Measurements from ENCODE around the gene BAZ1B. TPM values are rescaled to one million over a fixed set of nuclear protein-coding genes. Genes with fewer than 3 reads are reported as not detected.

The BAZ1B gene
- total and polyA plus RNA-seq, 9 of the 15 experiments (the other 6 are each of a cell fraction or from before 2014, with no cell fraction given): 15.0 to 134 (median 79.5) TPM

DNA sequence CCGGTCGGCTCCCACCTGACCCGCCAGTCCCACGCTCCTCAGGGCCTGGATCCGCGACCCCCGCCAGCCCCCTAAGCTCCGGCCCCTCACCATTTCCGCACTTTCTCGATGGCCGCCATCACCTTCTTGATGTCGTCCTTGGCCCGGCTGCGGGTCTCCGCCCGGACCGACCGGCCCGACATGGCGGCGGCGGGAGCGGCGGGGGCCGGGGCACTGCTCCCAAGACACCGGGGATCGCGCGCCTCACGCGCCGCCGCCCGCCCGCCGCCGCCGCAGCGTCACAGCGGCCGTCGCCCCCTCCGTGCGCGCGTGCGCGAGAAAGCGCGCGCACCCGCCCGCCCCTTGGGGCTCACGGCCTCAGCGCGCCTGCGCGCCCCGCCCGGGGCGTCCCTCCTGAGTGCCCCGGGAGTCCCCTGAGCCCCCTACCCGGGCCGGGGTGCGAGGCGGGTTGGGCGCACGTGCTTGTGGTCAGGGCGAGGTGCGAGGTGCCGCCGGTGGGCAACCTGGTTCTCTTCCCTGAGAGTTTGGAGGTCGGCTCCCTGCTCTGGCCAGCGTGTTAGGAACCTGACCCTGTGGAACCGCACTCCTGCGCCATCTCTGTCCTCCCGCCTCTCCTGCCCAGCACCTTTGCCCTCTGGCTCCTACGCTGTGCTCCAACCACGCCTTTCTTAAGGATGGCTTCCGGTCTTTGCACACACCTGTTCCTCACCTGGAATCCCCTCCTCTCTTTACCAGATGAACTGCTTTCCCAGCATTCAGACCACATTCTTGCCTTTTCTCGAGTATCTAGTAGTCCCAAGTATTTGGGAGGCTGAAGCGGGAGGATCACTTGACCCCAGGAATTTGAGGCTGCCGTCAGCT, 35.5 kb upstream of the BAZ1B start, which contains the start of gene BCL7B (continued):
- TF ChIP-seq, protein P1, sequence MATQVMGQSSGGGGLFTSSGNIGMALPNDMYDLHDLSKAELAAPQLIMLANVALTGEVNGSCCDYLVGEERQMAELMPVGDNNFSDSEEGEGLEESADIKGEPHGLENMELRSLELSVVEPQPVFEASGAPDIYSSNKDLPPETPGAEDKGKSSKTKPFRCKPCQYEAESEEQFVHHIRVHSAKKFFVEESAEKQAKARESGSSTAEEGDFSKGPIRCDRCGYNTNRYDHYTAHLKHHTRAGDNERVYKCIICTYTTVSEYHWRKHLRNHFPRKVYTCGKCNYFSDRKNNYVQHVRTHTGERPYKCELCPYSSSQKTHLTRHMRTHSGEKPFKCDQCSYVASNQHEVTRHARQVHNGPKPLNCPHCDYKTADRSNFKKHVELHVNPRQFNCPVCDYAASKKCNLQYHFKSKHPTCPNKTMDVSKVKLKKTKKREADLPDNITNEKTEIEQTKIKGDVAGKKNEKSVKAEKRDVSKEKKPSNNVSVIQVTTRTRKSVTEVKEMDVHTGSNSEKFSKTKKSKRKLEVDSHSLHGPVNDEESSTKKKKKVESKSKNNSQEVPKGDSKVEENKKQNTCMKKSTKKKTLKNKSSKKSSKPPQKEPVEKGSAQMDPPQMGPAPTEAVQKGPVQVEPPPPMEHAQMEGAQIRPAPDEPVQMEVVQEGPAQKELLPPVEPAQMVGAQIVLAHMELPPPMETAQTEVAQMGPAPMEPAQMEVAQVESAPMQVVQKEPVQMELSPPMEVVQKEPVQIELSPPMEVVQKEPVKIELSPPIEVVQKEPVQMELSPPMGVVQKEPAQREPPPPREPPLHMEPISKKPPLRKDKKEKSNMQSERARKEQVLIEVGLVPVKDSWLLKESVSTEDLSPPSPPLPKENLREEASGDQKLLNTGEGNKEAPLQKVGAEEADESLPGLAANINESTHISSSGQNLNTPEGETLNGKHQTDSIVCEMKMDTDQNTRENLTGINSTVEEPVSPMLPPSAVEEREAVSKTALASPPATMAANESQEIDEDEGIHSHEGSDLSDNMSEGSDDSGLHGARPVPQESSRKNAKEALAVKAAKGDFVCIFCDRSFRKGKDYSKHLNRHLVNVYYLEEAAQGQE (IDR thresholded peaks at IDR 0.05; ENCODE audit: borderline replicate concordance): no peak
- TF ChIP-seq, protein P1 (CRISPR knock-in tag; IDR thresholded peaks at IDR 0.05; ENCODE audit: low read depth): 0 out of 2 replicates have a peak, but pooled peaks have one; percentile 34
- TF ChIP-seq PML (IDR thresholded peaks at IDR 0.05; ENCODE audit: low read length) (peak; percentile 45; the same call in 1 of the 2 replicates), HNRNPLL (IDR thresholded peaks at IDR 0.05; ENCODE audit: low read depth, low read length, poor library complexity, severe bottlenecking) (no peak), ZC3H11A (IDR thresholded peaks at IDR 0.05; ENCODE audit: low read depth, low read length) (no peak), NR2F6 (CRISPR knock-in tag; IDR thresholded peaks at IDR 0.05) (no peak), CBX8 (IDR thresholded peaks at IDR 0.05; ENCODE audit: borderline replicate concordance, extremely low read depth, low read depth, low read length, poor library complexity, severe bottlenecking) (no peak), GABPB2 (CRISPR knock-in tag; conservative IDR thresholded peaks at IDR 0.05) (no peak), CBX1 (IDR thresholded peaks at IDR 0.05; ENCODE audit: low read depth) (peak; percentile 66), SP1 (CRISPR knock-in tag; IDR thresholded peaks at IDR 0.05) (0 out of 2 replicates have a peak, but pooled peaks have one; percentile 25), ZNF785 (CRISPR knock-in tag; IDR thresholded peaks at IDR 0.05) (no peak), MXI1 (IDR thresholded peaks at IDR 0.05; ENCODE audit: low read depth, low read length) (0 out of 2 replicates have a peak, but pooled peaks have one; percentile 4), SIRT6 (IDR thresholded peaks at IDR 0.05; ENCODE audit: low read depth, low read length) (no peak), ZNF165 (CRISPR knock-in tag; IDR thresholded peaks at IDR 0.05; ENCODE audit: borderline replicate concordance) (0 out of 2 replicates have a peak, but pooled peaks have one; percentile 15), MED1 (CRISPR knock-in tag; IDR thresholded peaks at IDR 0.05; ENCODE audit: borderline replicate concordance) (no peak), SETDB1 (IDR thresholded peaks at IDR 0.05; ENCODE audit: low read length) (no peak), ZNF232 (CRISPR knock-in tag; IDR thresholded peaks at IDR 0.05) (peak; percentile 53; the same call in 1 of the 2 replicates), NFYB (IDR thresholded peaks at IDR 0.05; ENCODE audit: extremely low read depth, insufficient read length) (no peak)
- TF ChIP-seq, protein P2, sequence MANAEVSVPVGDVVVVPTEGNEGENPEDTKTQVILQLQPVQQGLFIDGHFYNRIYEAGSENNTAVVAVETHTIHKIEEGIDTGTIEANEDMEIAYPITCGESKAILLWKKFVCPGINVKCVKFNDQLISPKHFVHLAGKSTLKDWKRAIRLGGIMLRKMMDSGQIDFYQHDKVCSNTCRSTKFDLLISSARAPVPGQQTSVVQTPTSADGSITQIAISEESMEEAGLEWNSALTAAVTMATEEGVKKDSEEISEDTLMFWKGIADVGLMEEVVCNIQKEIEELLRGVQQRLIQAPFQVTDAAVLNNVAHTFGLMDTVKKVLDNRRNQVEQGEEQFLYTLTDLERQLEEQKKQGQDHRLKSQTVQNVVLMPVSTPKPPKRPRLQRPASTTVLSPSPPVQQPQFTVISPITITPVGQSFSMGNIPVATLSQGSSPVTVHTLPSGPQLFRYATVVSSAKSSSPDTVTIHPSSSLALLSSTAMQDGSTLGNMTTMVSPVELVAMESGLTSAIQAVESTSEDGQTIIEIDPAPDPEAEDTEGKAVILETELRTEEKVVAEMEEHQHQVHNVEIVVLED (CRISPR knock-in tag; IDR thresholded peaks at IDR 0.05): 0 out of 2 replicates have a peak, but pooled peaks have one; percentile 21
